Measurements from ENCODE around the gene NUAK2. TPM values are rescaled to one million over a fixed set of nuclear protein-coding genes. Genes with fewer than 3 reads are reported as not detected.

The NUAK2 gene
- total and polyA plus RNA-seq, 2 of the 4 experiments (the other 2 are of a cell fraction) = 7.2 to 17.6 TPM

DNA sequence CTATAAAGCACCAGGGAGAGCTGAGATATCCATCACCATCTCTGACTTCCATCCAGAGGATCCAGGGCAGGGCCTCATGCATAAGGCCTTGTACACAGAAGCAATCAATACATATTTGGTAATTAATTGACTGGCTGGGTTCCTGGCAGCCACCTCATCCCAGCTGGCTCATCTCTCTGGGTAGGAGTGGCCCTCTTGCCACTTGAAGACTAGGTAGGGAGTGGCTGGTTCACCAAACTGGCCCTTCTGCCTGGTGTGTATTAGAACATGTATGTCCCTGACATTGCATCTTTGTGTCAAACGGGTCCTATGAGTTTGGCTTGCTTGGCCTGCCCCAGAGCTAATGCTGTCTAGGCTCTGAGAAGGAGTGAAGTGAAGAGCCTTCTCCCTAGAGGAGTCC, 11.8 kb downstream of the NUAK2 start:
- CTCF ChIA-PET = no interaction called here
- POLR2A ChIA-PET (ENCODE audit: unreplicated experiment) = no interaction called here
- Histone ChIP-seq H3K9ac (ENCODE audit: low read depth, low read length) (no peak overlapping the region), H2BK20ac (ENCODE audit: low read depth, low read length) (no peak overlapping the region), H4K5ac (ENCODE audit: low read depth, low read length) (no peak overlapping the region), H3K14ac (replicated peaks; ENCODE audit: low read depth, low read length) (no peak overlapping the region), H2AFZ (replicated peaks; ENCODE audit: low read length, poor library complexity) (no peak overlapping the region), H4K91ac (ENCODE audit: insufficient read depth, low read depth, low read length) (no peak overlapping the region), H2BK15ac (ENCODE audit: low read depth, low read length) (no peak overlapping the region), H2BK120ac (ENCODE audit: low read depth, low read length) (no peak overlapping the region), H3K23ac (ENCODE audit: low read depth, low read length) (no peak overlapping the region), H3K4me2 (ENCODE audit: low read depth, low read length) (no peak overlapping the region), H3K4me1 (ENCODE audit: control insufficient read depth, insufficient read depth, low read length) (peaks cover 13% of the 10 kb centered on the region), H2BK5ac (ENCODE audit: low read depth, low read length, poor library complexity, severe bottlenecking) (no peak overlapping the region), H3K4me3 (ENCODE audit: insufficient read depth, low read depth, low read length) (no peak overlapping the region), H3K79me1 (ENCODE audit: low read depth in 1 of 2, low read length in 2 of 2) (peaks cover 42 to 91% of the 10 kb centered on the region in 2 experiments), H4K8ac (ENCODE audit: low read depth in 2 of 2, low read length in 2 of 2) (no peak overlapping the region), H4K20me1 (ENCODE audit: insufficient read depth, low read length) (peaks cover 20% of the 10 kb centered on the region), H3K27ac (ENCODE audit: insufficient read depth, low read length) (0 out of 2 replicates have a peak overlapping the region, but pooled peaks have one; percentile 1), H3K27me3 (ENCODE audit: control insufficient read depth, insufficient read depth, low read length) (no peaks in the 10 kb centered on the region), H3K4ac (ENCODE audit: low read depth, low read length) (no peak overlapping the region), H3K18ac (ENCODE audit: low read depth, low read length) (no peak overlapping the region), H3K36me3 (ENCODE audit: control insufficient read depth, insufficient read depth, low read length) (peaks cover 74% of the 10 kb centered on the region), H2AK9ac (replicated peaks; ENCODE audit: low read depth, low read length, poor library complexity) (peak overlapping the region; percentile 42), H3K9me1 (ENCODE audit: insufficient read depth, low read length) (peaks cover 55% of the 10 kb centered on the region), H3K56ac (ENCODE audit: extremely low read depth, insufficient read depth, low read length) (no peak overlapping the region), H3K9me3 (ENCODE audit: control insufficient read depth, insufficient read depth, low read length) (no peaks in the 10 kb centered on the region), H2AK5ac (ENCODE audit: low read depth, low read length) (no peak overlapping the region)
- in situ Hi-C loops (cut with MboI; ENCODE audit: low sequenced_read_pairs) = no loop called here
- dilution Hi-C loops (cut with HindIII; ENCODE audit: low sequenced_read_pairs, unreplicated experiment) = no loop called here
- ATAC-seq (ENCODE audit: low read depth) (no peak), DNase-seq (no peak)
- WGBS, 2 experiments (ENCODE audit: extremely low coverage in 2 of 2, insufficient read length in 1 of 2) = no CpG with 5 or more reads among the region's 1 CpG
- no TSS peak for BruUV-seq (replicated peaks)
- TF ChIP-seq RAD21 (IDR thresholded peaks at IDR 0.05; ENCODE audit: low read length) (no peak), CEBPB (IDR thresholded peaks at IDR 0.05; ENCODE audit: low read depth, low read length) (no peak), NFE2L2 (IDR thresholded peaks at IDR 0.05; ENCODE audit: low read depth, low read length) (no peak), POLR2A (IDR thresholded peaks at IDR 0.05; ENCODE audit: low read depth, low read length) (no peak), CHD1 (IDR thresholded peaks at IDR 0.05; ENCODE audit: low read depth, low read length) (no peak), RFX5 (IDR thresholded peaks at IDR 0.05; ENCODE audit: low read depth, low read length) (no peak), FOS (IDR thresholded peaks at IDR 0.05; ENCODE audit: low read depth, low read length) (no peak), USF2 (IDR thresholded peaks at IDR 0.05; ENCODE audit: low read depth, low read length) (no peak), MAZ (IDR thresholded peaks at IDR 0.05; ENCODE audit: borderline replicate concordance, low read depth, low read length) (no peak), MXI1 (IDR thresholded peaks at IDR 0.05; ENCODE audit: borderline replicate concordance, low read depth, low read length) (no peak), SMC3 (IDR thresholded peaks at IDR 0.05; ENCODE audit: low read depth, low read length) (no peak), RCOR1 (IDR thresholded peaks at IDR 0.05; ENCODE audit: insufficient replicate concordance, low read length) (no peak)
- TF ChIP-seq, protein P1, sequence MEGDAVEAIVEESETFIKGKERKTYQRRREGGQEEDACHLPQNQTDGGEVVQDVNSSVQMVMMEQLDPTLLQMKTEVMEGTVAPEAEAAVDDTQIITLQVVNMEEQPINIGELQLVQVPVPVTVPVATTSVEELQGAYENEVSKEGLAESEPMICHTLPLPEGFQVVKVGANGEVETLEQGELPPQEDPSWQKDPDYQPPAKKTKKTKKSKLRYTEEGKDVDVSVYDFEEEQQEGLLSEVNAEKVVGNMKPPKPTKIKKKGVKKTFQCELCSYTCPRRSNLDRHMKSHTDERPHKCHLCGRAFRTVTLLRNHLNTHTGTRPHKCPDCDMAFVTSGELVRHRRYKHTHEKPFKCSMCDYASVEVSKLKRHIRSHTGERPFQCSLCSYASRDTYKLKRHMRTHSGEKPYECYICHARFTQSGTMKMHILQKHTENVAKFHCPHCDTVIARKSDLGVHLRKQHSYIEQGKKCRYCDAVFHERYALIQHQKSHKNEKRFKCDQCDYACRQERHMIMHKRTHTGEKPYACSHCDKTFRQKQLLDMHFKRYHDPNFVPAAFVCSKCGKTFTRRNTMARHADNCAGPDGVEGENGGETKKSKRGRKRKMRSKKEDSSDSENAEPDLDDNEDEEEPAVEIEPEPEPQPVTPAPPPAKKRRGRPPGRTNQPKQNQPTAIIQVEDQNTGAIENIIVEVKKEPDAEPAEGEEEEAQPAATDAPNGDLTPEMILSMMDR (conservative IDR thresholded peaks at IDR 0.05; ENCODE audit: low read depth, low read length) = no peak
- intact Hi-C loops (cut with micrococcal nuclease) = no loop called here
